Stimulated activated CD4-positive, alpha-beta T cell treated with anti-CD3 and anti-CD28 coated beads, Interleukin-15, amount 100 ng/mL, for 24 hours (primary cell): ENCODE results near the gene ZNF860.
A peak's percentile ranks its signal among the peaks of the same experiment; 100 is the strongest.
"Not testable (repeated sequence)": the region's sequence is repeated elsewhere in the genome, so short reads cannot be mapped to it uniquely, and the experiment has no call there.

Source experiments
- DNase-seq: peaks from one replicate; pipeline ENCODE4 v3.0.0-alpha.2; 2020

Gene ZNF860

GRCh38 chr3:32000877-32001276 lies 19.3 kb downstream of the ZNF860 start:
- no peak for DNase-seq

- DNase-seq: no peak
These were observed 21.2 kb downstream of the ZNF860 start for GRCh38 chr3:32002561-32003368.

GRCh38 chr3:32003380-32003779 lies 21.8 kb downstream of the ZNF860 start:
- DNase-seq: no peak

- DNase-seq: no peak
These were observed 22.7 kb downstream of the ZNF860 start for GRCh38 chr3:32004113-32004765.

GRCh38 chr3:32009101-32009500 lies 27.6 kb downstream of the ZNF860 start:
- DNase-seq: no peak

- no peak for DNase-seq
These were observed 28.4 kb downstream of the ZNF860 start for GRCh38 chr3:32009957-32010356.

- DNase-seq: peak; percentile 18
These were observed 29.1 kb downstream of the ZNF860 start for GRCh38 chr3:32010699-32011098.

- DNase-seq: not testable (repeated sequence)
These were observed 34.1 kb downstream of the ZNF860 start for GRCh38 chr3:32015638-32016037.

GRCh38 chr3:32017286-32017685 lies 35.7 kb downstream of the ZNF860 start:
- DNase-seq: no peak

- DNase-seq: no peak
These were observed 37.4 kb downstream of the ZNF860 start for GRCh38 chr3:32018757-32019564.

- DNase-seq: no peak
These were observed 39.6 kb downstream of the ZNF860 start for GRCh38 chr3:32021155-32021554.

- DNase-seq: no peak
These were observed 40.2 kb downstream of the ZNF860 start for GRCh38 chr3:32021748-32022147.

GRCh38 chr3:32022947-32023346 lies 41.4 kb downstream of the ZNF860 start:
- DNase-seq: no peak

GRCh38 chr3:32026593-32026992 lies 45.0 kb downstream of the ZNF860 start:
- DNase-seq: no peak

GRCh38 chr3:32037932-32038267 lies 56.4 kb downstream of the ZNF860 start:
- DNase-seq: no peak

GRCh38 chr3:32041316-32041715 lies 59.8 kb downstream of the ZNF860 start:
- no peak for DNase-seq
